ENCODE measurements around the gene PRB2.
"Not testable (repeated sequence)": the region's sequence is repeated elsewhere in the genome, so short reads cannot be mapped to it uniquely, and the experiment has no call there.

The PRB2 gene

GRCh38 chr12:11395467-11395866 lies at the start of gene PRB2:
TSS of gene PRB2 (minus strand) at chr12:11395567. CDS start at chr12:11395529, 38 bp downstream.
- DNase-seq (ENCODE audit: low spot score in 2 of 2); H3K4me3 ChIP-seq; H3K4me1 ChIP-seq; H3K9me3 ChIP-seq; in situ Hi-C loops (cut with MboI; ENCODE audit: low sequenced_read_pairs); H3K27me3 ChIP-seq (ENCODE audit: low read depth); H3K36me3 ChIP-seq (replicated peaks): not testable (repeated sequence)

- Histone ChIP-seq H3K4me1 (no peaks in the 10 kb centered on the region), H3K4me3 (no peak overlapping the region), H3K27me3 (ENCODE audit: low read depth) (no peaks in the 10 kb centered on the region), H3K36me3 (replicated peaks) (no peaks in the 10 kb centered on the region), H3K9me3 (no peaks in the 10 kb centered on the region)
- DNase-seq (ENCODE audit: low spot score in 2 of 2) = no peak
- in situ Hi-C loops (cut with MboI; ENCODE audit: low sequenced_read_pairs) = no loop called here
Measured at GRCh38 chr12:11437966-11438365, 42.6 kb upstream of the PRB2 start.

GRCh38 chr12:11433664-11434063 lies 38.3 kb upstream of the PRB2 start:
- Histone ChIP-seq H3K27me3 (ENCODE audit: low read depth) (peaks cover 8% of the 10 kb centered on the region; the same call in 1 of the 2 replicates), H3K4me1 (no peaks in the 10 kb centered on the region), H3K36me3 (replicated peaks) (no peaks in the 10 kb centered on the region), H3K9me3 (no peaks in the 10 kb centered on the region), H3K4me3 (no peak overlapping the region)
- in situ Hi-C loops (cut with MboI; ENCODE audit: low sequenced_read_pairs) = no loop called here
- no peak for DNase-seq (ENCODE audit: low spot score in 2 of 2)

GRCh38 chr12:11431486-11431885 lies 36.1 kb upstream of the PRB2 start:
- no peaks in the 10 kb centered on the region for H3K4me1 ChIP-seq
- H3K36me3 ChIP-seq (replicated peaks) = no peaks in the 10 kb centered on the region
- no peaks in the 10 kb centered on the region for H3K9me3 ChIP-seq
- H3K27me3 ChIP-seq (ENCODE audit: low read depth) = peaks cover 8% of the 10 kb centered on the region; the same call in 1 of the 2 replicates
- H3K4me3 ChIP-seq = no peak overlapping the region
- no peak for DNase-seq (ENCODE audit: low spot score in 2 of 2)
- in situ Hi-C loops (cut with MboI; ENCODE audit: low sequenced_read_pairs) = no loop called here

- Histone ChIP-seq H3K9me3 (no peaks in the 10 kb centered on the region; the same call in 1 of the 2 replicates), H3K36me3 (replicated peaks) (no peaks in the 10 kb centered on the region), H3K4me3 (no peak overlapping the region), H3K27me3 (ENCODE audit: low read depth) (peaks cover 8% of the 10 kb centered on the region; the same call in 1 of the 2 replicates), H3K4me1 (peaks cover 5% of the 10 kb centered on the region; the same call in 1 of the 2 replicates)
- in situ Hi-C loops (cut with MboI; ENCODE audit: low sequenced_read_pairs) = no loop called here
- DNase-seq (ENCODE audit: low spot score in 2 of 2) = no peak
Measured at GRCh38 chr12:11427341-11427740, 32.0 kb upstream of the PRB2 start.

- H3K27me3 ChIP-seq (ENCODE audit: low read depth) = no peaks in the 10 kb centered on the region
- no peak for DNase-seq (ENCODE audit: low spot score in 2 of 2)
- H3K4me1 ChIP-seq = no peaks in the 10 kb centered on the region
- no peak overlapping the region for H3K4me3 ChIP-seq
- in situ Hi-C loops (cut with MboI; ENCODE audit: low sequenced_read_pairs) = no loop called here
- H3K36me3 ChIP-seq (replicated peaks) = no peaks in the 10 kb centered on the region
- H3K9me3 ChIP-seq = no peaks in the 10 kb centered on the region
Measured at GRCh38 chr12:11412731-11413130, 17.4 kb upstream of the PRB2 start.

- H3K36me3 ChIP-seq (replicated peaks) = no peaks in the 10 kb centered on the region
- no peak overlapping the region for H3K4me3 ChIP-seq
- DNase-seq (ENCODE audit: low spot score in 2 of 2) = no peak
- H3K4me1 ChIP-seq = no peaks in the 10 kb centered on the region
- in situ Hi-C loops (cut with MboI; ENCODE audit: low sequenced_read_pairs) = no loop called here
- H3K9me3 ChIP-seq = no peaks in the 10 kb centered on the region
- H3K27me3 ChIP-seq (ENCODE audit: low read depth) = no peaks in the 10 kb centered on the region
Measured at GRCh38 chr12:11408096-11408495, 12.7 kb upstream of the PRB2 start.

- H3K4me1 ChIP-seq = no peaks in the 10 kb centered on the region
- no peak overlapping the region for H3K4me3 ChIP-seq
- DNase-seq (ENCODE audit: low spot score in 2 of 2) = no peak
- H3K27me3 ChIP-seq (ENCODE audit: low read depth) = peaks cover 2% of the 10 kb centered on the region; the same call in 1 of the 2 replicates
- in situ Hi-C loops (cut with MboI; ENCODE audit: low sequenced_read_pairs) = no loop called here
- H3K9me3 ChIP-seq = no peaks in the 10 kb centered on the region
- H3K36me3 ChIP-seq (replicated peaks) = no peaks in the 10 kb centered on the region
Measured at GRCh38 chr12:11397366-11397765, 2.0 kb upstream of the PRB2 start.

- DNase-seq (ENCODE audit: low spot score in 2 of 2); in situ Hi-C loops (cut with MboI; ENCODE audit: low sequenced_read_pairs); H3K27me3 ChIP-seq (ENCODE audit: low read depth); H3K4me3 ChIP-seq; H3K4me1 ChIP-seq; H3K36me3 ChIP-seq (replicated peaks); H3K9me3 ChIP-seq: not testable (repeated sequence)
Measured at GRCh38 chr12:11391456-11391855, 3.9 kb downstream of the PRB2 start.

GRCh38 chr12:11377420-11377819 lies 17.9 kb downstream of the PRB2 start:
- in situ Hi-C loops (cut with MboI; ENCODE audit: low sequenced_read_pairs); H3K36me3 ChIP-seq (replicated peaks); DNase-seq (ENCODE audit: low spot score in 2 of 2); H3K27me3 ChIP-seq (ENCODE audit: low read depth); H3K9me3 ChIP-seq; H3K4me1 ChIP-seq; H3K4me3 ChIP-seq: not testable (repeated sequence)

GRCh38 chr12:11361151-11361550 lies 34.2 kb downstream of the PRB2 start:
- Histone ChIP-seq H3K36me3 (replicated peaks) (no peaks in the 10 kb centered on the region), H3K9me3 (no peaks in the 10 kb centered on the region), H3K27me3 (ENCODE audit: low read depth) (no peaks in the 10 kb centered on the region), H3K4me3 (no peak overlapping the region), H3K4me1 (no peaks in the 10 kb centered on the region)
- in situ Hi-C loops (cut with MboI; ENCODE audit: low sequenced_read_pairs) = no loop called here
- DNase-seq (ENCODE audit: low spot score in 2 of 2) = no peak

GRCh38 chr12:11360205-11360883 lies 35.0 kb downstream of the PRB2 start:
- in situ Hi-C loops (cut with MboI; ENCODE audit: low sequenced_read_pairs); H3K4me3 ChIP-seq; H3K27me3 ChIP-seq (ENCODE audit: low read depth); H3K4me1 ChIP-seq; H3K9me3 ChIP-seq; H3K36me3 ChIP-seq (replicated peaks); DNase-seq (ENCODE audit: low spot score in 2 of 2): not testable (repeated sequence)

GRCh38 chr12:11351736-11352135 lies 43.6 kb downstream of the PRB2 start:
- DNase-seq (ENCODE audit: low spot score in 2 of 2); in situ Hi-C loops (cut with MboI; ENCODE audit: low sequenced_read_pairs); H3K36me3 ChIP-seq (replicated peaks); H3K4me3 ChIP-seq; H3K9me3 ChIP-seq; H3K4me1 ChIP-seq; H3K27me3 ChIP-seq (ENCODE audit: low read depth): not testable (repeated sequence)

GRCh38 chr12:11348439-11348838 lies 46.9 kb downstream of the PRB2 start:
- H3K4me3 ChIP-seq = no peak overlapping the region
- no peaks in the 10 kb centered on the region for H3K9me3 ChIP-seq
- DNase-seq (ENCODE audit: low spot score in 2 of 2) = no peak
- H3K27me3 ChIP-seq (ENCODE audit: low read depth) = 0 out of 2 replicates have a peak, but pooled peaks cover 3% of the 10 kb centered on the region
- no peaks in the 10 kb centered on the region for H3K4me1 ChIP-seq
- H3K36me3 ChIP-seq (replicated peaks) = no peaks in the 10 kb centered on the region
- in situ Hi-C loops (cut with MboI; ENCODE audit: low sequenced_read_pairs) = no loop called here

- Histone ChIP-seq H3K4me3 (no peak overlapping the region), H3K36me3 (replicated peaks) (no peaks in the 10 kb centered on the region), H3K4me1 (no peaks in the 10 kb centered on the region), H3K27me3 (ENCODE audit: low read depth) (0 out of 2 replicates have a peak, but pooled peaks cover 3% of the 10 kb centered on the region), H3K9me3 (no peaks in the 10 kb centered on the region)
- no peak for DNase-seq (ENCODE audit: low spot score in 2 of 2)
- in situ Hi-C loops (cut with MboI; ENCODE audit: low sequenced_read_pairs) = no loop called here
Measured at GRCh38 chr12:11347810-11348209, 47.6 kb downstream of the PRB2 start.
